C4-2B (cell line): Measurements from ENCODE around the gene MSRB1.

Source experiments
- CTCF ChIP-seq: fragments of 450-650 bp; conservative IDR thresholded peaks from 2 replicates; pipeline ENCODE4 v1.5.1; 2017; ENCODE audit warnings: mild to moderate bottlenecking
- ZFX ChIP-seq: fragments of 450-650 bp; IDR thresholded peaks from 2 replicates; pipeline ENCODE4 v1.6.1; 2017

GRCh38 chr16:1917056-1917664 is 25.8 kb downstream of the MSRB1 start:
- TF ChIP-seq CTCF: no peak
- no peak for TF ChIP-seq ZFX
